ENCODE measurements around the gene GFER. TPM values are rescaled to one million over a fixed set of nuclear protein-coding genes. Genes with fewer than 3 reads are reported as not detected.
A peak's percentile ranks its signal among the peaks of the same experiment; 100 is the strongest.
"Not testable (repeated sequence)": the region's sequence is repeated elsewhere in the genome, so short reads cannot be mapped to it uniquely, and the experiment has no call there.

Gene GFER
- total RNA-seq, 1 donor from 2014 or later, result 17.0 TPM

- peak; percentile 6 for ATAC-seq
Observed at GRCh38 chr16:2027024-2028010, 43.3 kb downstream of the GFER start.

GRCh38 chr16:2028146-2028545, 44.2 kb downstream of the GFER start:
- ATAC-seq, result no peak

GRCh38 chr16:2028620-2029220, 44.7 kb downstream of the GFER start:
- no peak for ATAC-seq

GRCh38 chr16:2029350-2029749, 45.4 kb downstream of the GFER start:
- no peak for ATAC-seq

GRCh38 chr16:2030036-2030435, 46.0 kb downstream of the GFER start:
- ATAC-seq, result no peak

- peak; percentile 12 for ATAC-seq
Observed at GRCh38 chr16:2031081-2031577, 47.1 kb downstream of the GFER start.

GRCh38 chr16:2032285-2033056, 48.5 kb downstream of the GFER start:
- peak; percentile 3 for ATAC-seq

- peak; percentile 27 for ATAC-seq
Observed at GRCh38 chr16:2033057-2033908, 49.3 kb downstream of the GFER start.

GRCh38 chr16:2033909-2034695, 50.1 kb downstream of the GFER start:
- not testable (repeated sequence) for ATAC-seq

- no peak for ATAC-seq
Observed at GRCh38 chr16:2034696-2035430, 50.9 kb downstream of the GFER start.

- ATAC-seq, result no peak
Observed at GRCh38 chr16:2035431-2036199, 51.6 kb downstream of the GFER start.

- ATAC-seq, result no peak
Observed at GRCh38 chr16:2036200-2036966, 52.4 kb downstream of the GFER start.

- no peak for ATAC-seq
Observed at GRCh38 chr16:2037115-2037514, 53.1 kb downstream of the GFER start.

Other genes with a start within 250 kb of the GFER start
- gene NME3, start 212.7 kb upstream of the GFER start, total RNA-seq, result 29.6 TPM
- 13.0 TPM for gene EME2, start 211.4 kb upstream of the GFER start, total RNA-seq
- gene MRPS34, start 211.1 kb upstream of the GFER start, total RNA-seq, result 98.6 TPM
- 23.5 TPM for gene SPSB3, start 201.6 kb upstream of the GFER start, total RNA-seq
- gene NUBP2, start 201.2 kb upstream of the GFER start, total RNA-seq, result 45.6 TPM
- not detected for gene IGFALS, start 190.5 kb upstream of the GFER start, total RNA-seq
- gene HAGH, start 157.4 kb upstream of the GFER start, total RNA-seq, result 16.9 TPM
- 28.1 TPM for gene FAHD1, start 157.0 kb upstream of the GFER start, total RNA-seq
- gene MEIOB, start 112.0 kb upstream of the GFER start, total RNA-seq, result not detected
- gene HS3ST6, start 65.8 kb upstream of the GFER start, total RNA-seq, result 1.4 TPM
- 44.0 TPM for gene MSRB1, start 41.0 kb upstream of the GFER start, total RNA-seq
- 0.12 TPM for gene RPL3L, start 29.5 kb upstream of the GFER start, total RNA-seq
- gene NDUFB10, start 24.7 kb upstream of the GFER start, total RNA-seq, result 115 TPM
- 3,204 TPM for gene RPS2, start 19.4 kb upstream of the GFER start, total RNA-seq
- not detected for gene RNF151, start 17.3 kb upstream of the GFER start, total RNA-seq
- gene TBL3, start 12.1 kb upstream of the GFER start, total RNA-seq, result 31.5 TPM
- gene NOXO1, start 2.7 kb upstream of the GFER start, total RNA-seq, result 4.6 TPM
- 0.16 TPM for gene SYNGR3, start 5.8 kb downstream of the GFER start, total RNA-seq
- 41.0 TPM for gene ZNF598, start 25.6 kb downstream of the GFER start, total RNA-seq
- gene NPW, start 35.6 kb downstream of the GFER start, total RNA-seq, result 0.80 TPM
- gene NHERF2, start 42.7 kb downstream of the GFER start, total RNA-seq, result 21.6 TPM
- gene NTHL1, start 63.6 kb downstream of the GFER start, total RNA-seq, result 15.8 TPM
- 49.5 TPM for gene TSC2, start 63.8 kb downstream of the GFER start, total RNA-seq
- 34.8 TPM for gene PKD1, start 151.7 kb downstream of the GFER start, total RNA-seq
- gene RAB26, start 164.4 kb downstream of the GFER start, total RNA-seq, result 6.0 TPM
- 96.6 TPM for gene TRAF7, start 171.6 kb downstream of the GFER start, total RNA-seq
- gene CASKIN1, start 212.4 kb downstream of the GFER start, total RNA-seq, result 0.08 TPM
- gene MLST8, start 221.3 kb downstream of the GFER start, total RNA-seq, result 28.5 TPM
- 0.36 TPM for gene BRICD5, start 226.7 kb downstream of the GFER start, total RNA-seq
- gene PGP, start 230.6 kb downstream of the GFER start, total RNA-seq, result 6.6 TPM
- 10.7 TPM for gene E4F1, start 239.4 kb downstream of the GFER start, total RNA-seq